WTC11 (cell line): Measurements from ENCODE around the gene RGS7.

ENCODE experiments used
- CTCF ChIP-seq: fragments of 200-600 bp; IDR thresholded peaks from 2 replicates; pipeline ENCODE4 v1.8.0; 2022; ENCODE audit warnings: antibody characterized with exemption
- JUN ChIP-seq: sonication (generic); formaldehyde crosslinking; IDR thresholded peaks from 2 replicates; pipeline ENCODE4 v1.8.0; 2023; ENCODE audit warnings: mild to moderate bottlenecking, missing genetic modification reagents
- KAT7 ChIP-seq: sonication (generic); formaldehyde crosslinking; IDR thresholded peaks from 2 replicates; pipeline ENCODE4 v1.8.1; 2023; ENCODE audit warnings: missing genetic modification reagents, mild to moderate bottlenecking, borderline replicate concordance
- NFYB ChIP-seq: sonication (generic); formaldehyde crosslinking; conservative IDR thresholded peaks from 2 replicates; pipeline ENCODE4 v1.8.0; 2022; ENCODE audit warnings: low read depth, missing genetic modification reagents
- NR1H2 ChIP-seq: sonication (generic); formaldehyde crosslinking; IDR thresholded peaks from 2 replicates; pipeline ENCODE4 v1.9.0; 2021; ENCODE audit warnings: mild to moderate bottlenecking, moderate library complexity, missing genetic modification reagents
- PRRX2 ChIP-seq: fragments of 250-450 bp; sonication (Bioruptor Pico); IDR thresholded peaks from 2 replicates; pipeline ENCODE4 v1.8.0; 2021; ENCODE audit warnings: mild to moderate bottlenecking
- SMAD3 ChIP-seq: sonication (generic); formaldehyde crosslinking; IDR thresholded peaks from 2 replicates; pipeline ENCODE4 v1.8.0; 2022; ENCODE audit warnings: missing genetic modification reagents, mild to moderate bottlenecking, borderline replicate concordance

DNA sequence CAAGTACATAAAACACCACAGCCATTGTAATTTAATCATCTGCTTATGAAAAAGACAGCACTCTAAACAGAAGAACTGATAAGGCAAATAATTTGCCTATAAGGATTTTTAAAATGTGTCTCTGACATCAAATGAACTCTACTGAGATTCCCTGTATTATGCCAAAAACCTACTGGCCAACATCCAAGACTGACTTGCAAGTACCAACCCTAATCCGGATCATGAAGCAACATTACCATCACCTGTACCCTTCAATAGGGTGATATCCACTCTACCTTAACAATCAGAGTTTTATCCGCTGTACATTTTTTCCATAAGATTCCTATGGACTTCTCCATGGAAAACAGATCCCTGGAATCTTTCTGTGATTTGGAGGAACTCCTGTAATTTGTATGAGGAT, 4.6 kb downstream of the RGS7 start:
- TF ChIP-seq NFYB, result no peak
- TF ChIP-seq CTCF, result no peak
- TF ChIP-seq KAT7, result no peak
- TF ChIP-seq SMAD3 (CRISPR knock-in tag), result no peak
- TF ChIP-seq NR1H2 (CRISPR knock-in tag), result no peak
- TF ChIP-seq JUN (CRISPR knock-in tag), result no peak
- TF ChIP-seq PRRX2 (CRISPR knock-in tag), result no peak
